HG02973 (cell line): ENCODE data around the gene NME5.
"Not testable (repeated sequence)": the region's sequence is repeated elsewhere in the genome, so short reads cannot be mapped to it uniquely, and the experiment has no call there.

Experiments
- ATAC-seq: cut with Tn5 transposase; IDR thresholded peaks from one replicate; pipeline ENCODE4 v1.9.1; 2021; ENCODE audit warnings: moderate library complexity; ENCODE audit not compliant: unreplicated experiment

NME5 gene

GRCh38 chr5:138138949-138139780 lies at the start of gene NME5:
Gene NME5, minus strand, starts transcription at chr5:138139428. Its CDS starts 648 bp downstream, at chr5:138138780.
- no peak for ATAC-seq

- no peak for ATAC-seq
These were observed 49.4 kb upstream of the NME5 start for GRCh38 chr5:138188626-138189025.

GRCh38 chr5:138186002-138186447 lies 46.8 kb upstream of the NME5 start:
- no peak for ATAC-seq

- no peak for ATAC-seq
These were observed 43.6 kb upstream of the NME5 start for GRCh38 chr5:138182808-138183207.

- no peak for ATAC-seq
These were observed 41.6 kb upstream of the NME5 start for GRCh38 chr5:138180841-138181240.

- ATAC-seq = peak; percentile 33
These were observed 41.1 kb upstream of the NME5 start for GRCh38 chr5:138180183-138180782.

GRCh38 chr5:138179277-138179857 lies 40.1 kb upstream of the NME5 start:
- ATAC-seq = no peak

- ATAC-seq = peak; percentile 80
These were observed 39.5 kb upstream of the NME5 start, which contains the start of the genes BRD8 and KIF20A for GRCh38 chr5:138178516-138179276. Gene BRD8, minus strand, starts transcription at chr5:138178630. Its CDS starts 16 bp downstream, at chr5:138178614. Gene KIF20A, plus strand, starts transcription at chr5:138179112. Its CDS starts 569 bp downstream, at chr5:138179681.

GRCh38 chr5:138177941-138178515 lies 38.8 kb upstream of the NME5 start:
- no peak for ATAC-seq

GRCh38 chr5:138170299-138170698 lies 31.1 kb upstream of the NME5 start:
- ATAC-seq = no peak

GRCh38 chr5:138169124-138169523 lies 29.9 kb upstream of the NME5 start:
- ATAC-seq = no peak

- ATAC-seq = no peak
These were observed 24.5 kb upstream of the NME5 start for GRCh38 chr5:138163721-138164120.

- no peak for ATAC-seq
These were observed 21.5 kb upstream of the NME5 start for GRCh38 chr5:138160706-138161105.

GRCh38 chr5:138159666-138160065 lies 20.4 kb upstream of the NME5 start:
- no peak for ATAC-seq

GRCh38 chr5:138157626-138158025 lies 18.4 kb upstream of the NME5 start:
- no peak for ATAC-seq

- not testable (repeated sequence) for ATAC-seq
These were observed 16.7 kb upstream of the NME5 start for GRCh38 chr5:138155977-138156376.

- ATAC-seq = no peak
These were observed 10.3 kb upstream of the NME5 start for GRCh38 chr5:138149530-138149929.

- ATAC-seq = no peak
These were observed 9.6 kb upstream of the NME5 start for GRCh38 chr5:138148811-138149210.

GRCh38 chr5:138143578-138143977 lies 4.3 kb upstream of the NME5 start:
- not testable (repeated sequence) for ATAC-seq

GRCh38 chr5:138141734-138142133 lies 2.5 kb upstream of the NME5 start:
- no peak for ATAC-seq

GRCh38 chr5:138140268-138140667 lies 1.0 kb upstream of the NME5 start:
- no peak for ATAC-seq
